GM23338 (cell line): ENCODE measurements around the gene ZNF217. TPM values are rescaled to one million over a fixed set of nuclear protein-coding genes. Genes with fewer than 3 reads are reported as not detected.

Source experiments
- ATAC-seq: fragments of 200-7000 bp; cut with Tn5 transposase; 3 replicates; pipeline ENCODE4 v1.9.1; 2020
- DNase-seq: peaks from one replicate; pipeline ENCODE4 v3.0.0-alpha.2; 2015; ENCODE audit warnings: low spot score
- H2AFZ ChIP-seq: fragments of 200-600 bp; sonication (generic); 2 replicates; pipeline ENCODE4 v1.8.0; 2016; ENCODE audit warnings: antibody characterized with exemption, mild to moderate bottlenecking, moderate library complexity
- H3F3A ChIP-seq: fragments of 200-600 bp; sonication (generic); replicated peaks from 2 replicates; pipeline ENCODE4 v1.8.0; 2017; ENCODE audit warnings: antibody characterized with exemption, mixed run types, low read depth
- H3K27ac ChIP-seq: fragments of 200-600 bp; sonication (generic); 2 replicates; pipeline ENCODE4 v1.6.1; 2016; ENCODE audit warnings: low read depth
- H3K27me3 ChIP-seq: fragments of 200-600 bp; sonication (generic); 2 replicates; pipeline ENCODE4 v1.8.0; 2016; ENCODE audit warnings: mild to moderate bottlenecking, mixed run types, moderate library complexity; ENCODE audit not compliant: insufficient read depth
- H3K36me3 ChIP-seq: fragments of 200-600 bp; sonication (generic); 2 replicates; pipeline ENCODE4 v1.8.0; 2016; ENCODE audit warnings: mild to moderate bottlenecking; ENCODE audit not compliant: insufficient read depth
- H3K4me1 ChIP-seq: fragments of 200-600 bp; sonication (generic); 2 replicates; pipeline ENCODE4 v1.8.0; 2016; ENCODE audit warnings: mild to moderate bottlenecking, moderate library complexity; ENCODE audit not compliant: insufficient read depth
- H3K4me2 ChIP-seq: fragments of 200-600 bp; sonication (generic); 2 replicates; pipeline ENCODE4 v1.7.1; 2017; ENCODE audit warnings: mixed run types
- H3K4me3 ChIP-seq: fragments of 200-600 bp; sonication (generic); 2 replicates; pipeline ENCODE4 v1.6.1; 2016; ENCODE audit warnings: mixed run types
- H3K79me2 ChIP-seq: fragments of 200-600 bp; sonication (generic); replicated peaks from 2 replicates; pipeline ENCODE4 v1.8.0; 2017; ENCODE audit warnings: mild to moderate bottlenecking; ENCODE audit not compliant: insufficient read depth
- H3K9me2 ChIP-seq: fragments of 200-600 bp; sonication (generic); 2 replicates; pipeline ENCODE4 v1.8.0; 2017; ENCODE audit not compliant: insufficient read depth
- H4K20me1 ChIP-seq: fragments of 200-600 bp; sonication (generic); replicated peaks from 2 replicates; pipeline ENCODE4 v1.8.0; 2017; ENCODE audit warnings: mild to moderate bottlenecking; ENCODE audit not compliant: insufficient read depth
- H3K27ac Mint-ChIP-seq: 2 replicates; pipeline ENCODE4 v1.8.0; 2020; ENCODE audit warnings: inconsistent platforms, mild to moderate bottlenecking, moderate library complexity, mixed read lengths
- H3K27me3 Mint-ChIP-seq: 3 replicates; pipeline ENCODE4 v1.8.0; 2022; ENCODE audit warnings: low read depth, mild to moderate bottlenecking, moderate library complexity, mixed read lengths, inconsistent platforms; ENCODE audit not compliant: insufficient read depth, poor library complexity
- H3K36me3 Mint-ChIP-seq: 3 replicates; pipeline ENCODE4 v1.8.0; 2021; ENCODE audit warnings: low read depth, mild to moderate bottlenecking, inconsistent platforms, moderate library complexity, mixed read lengths
- H3K4me1 Mint-ChIP-seq: 3 replicates; pipeline ENCODE4 v1.8.0; 2020; ENCODE audit warnings: mild to moderate bottlenecking, inconsistent platforms, mixed read lengths
- H3K4me3 Mint-ChIP-seq: 3 replicates; pipeline ENCODE4 v1.8.0; 2021; ENCODE audit warnings: moderate library complexity, mild to moderate bottlenecking, inconsistent platforms, mixed read lengths
- H3K9me3 Mint-ChIP-seq: 3 replicates; pipeline ENCODE4 v1.8.0; 2020; ENCODE audit warnings: moderate library complexity, mild to moderate bottlenecking, inconsistent platforms, mixed read lengths
- EZH2 ChIP-seq: fragments of 200-600 bp; sonication (generic); IDR thresholded peaks from one replicate; pipeline ENCODE4 v1.8.0; 2017; ENCODE audit warnings: antibody characterized with exemption, mild to moderate bottlenecking, low read depth; ENCODE audit not compliant: unreplicated experiment
- EZH2phosphoT487 ChIP-seq: fragments of 200-600 bp; sonication (generic); IDR thresholded peaks from one replicate; pipeline ENCODE4 v1.8.1; 2018; ENCODE audit warnings: antibody characterized with exemption; ENCODE audit not compliant: unreplicated experiment
- NANOG ChIP-seq: IDR thresholded peaks from 2 replicates; pipeline ENCODE4 v1.6.1; 2016; ENCODE audit warnings: antibody characterized with exemption, borderline replicate concordance
- POLR2AphosphoS5 ChIP-seq: IDR thresholded peaks from 2 replicates; pipeline ENCODE4 v1.6.1; 2016; ENCODE audit warnings: antibody characterized with exemption, low read depth
- STAT1 ChIP-seq: IDR thresholded peaks from one replicate; pipeline ENCODE4 v1.6.1; 2016; ENCODE audit warnings: antibody characterized with exemption; ENCODE audit not compliant: unreplicated experiment
- ZNF114 ChIP-seq: fragments of 250-450 bp; sonication (Bioruptor Pico); IDR thresholded peaks from 2 replicates; pipeline ENCODE4 v1.5.0; 2020; ENCODE audit warnings: mild to moderate bottlenecking, moderate library complexity
- ZNF331 ChIP-seq: fragments of 250-450 bp; sonication (Bioruptor Pico); IDR thresholded peaks from 2 replicates; pipeline ENCODE4 v1.5.0; 2020; ENCODE audit warnings: low read depth, mild to moderate bottlenecking, moderate library complexity
- polyA plus RNA-seq: library from polyadenylated mRNA; unstranded; fragments of >200 nt; fragmentation: Nextera tagmentation; extraction: Ambion mirVana; gene quantifications from 2 replicates; pipeline ENCODE4 v1.2.1, GENCODE V29; 2016
- total RNA-seq: library from RNA; depleted of rRNA; stranded (reverse); fragments of >200 nt; shearing (Covaris generic); gene quantifications from 2 replicates; pipeline ENCODE4 v1.2.3, GENCODE V29; 2014
- TF ChIP-seq, protein P1 (sequence below): IDR thresholded peaks from 2 replicates; pipeline ENCODE4 v1.6.1; 2016; ENCODE audit warnings: antibody characterized with exemption
- TF ChIP-seq, protein P2 (sequence below): fragments of 250-450 bp; sonication (Bioruptor Pico); IDR thresholded peaks from 2 replicates; pipeline ENCODE4 v1.5.0; 2020; ENCODE audit warnings: mild to moderate bottlenecking, moderate library complexity
- TF ChIP-seq, protein P3 (sequence below): IDR thresholded peaks from one replicate; pipeline ENCODE4 v1.6.1; 2018; ENCODE audit warnings: antibody characterized with exemption; ENCODE audit not compliant: unreplicated experiment

Gene ZNF217
- total and polyA plus RNA-seq, 2 experiments from 2014 or later, result 32.8 to 78.0 TPM

DNA sequence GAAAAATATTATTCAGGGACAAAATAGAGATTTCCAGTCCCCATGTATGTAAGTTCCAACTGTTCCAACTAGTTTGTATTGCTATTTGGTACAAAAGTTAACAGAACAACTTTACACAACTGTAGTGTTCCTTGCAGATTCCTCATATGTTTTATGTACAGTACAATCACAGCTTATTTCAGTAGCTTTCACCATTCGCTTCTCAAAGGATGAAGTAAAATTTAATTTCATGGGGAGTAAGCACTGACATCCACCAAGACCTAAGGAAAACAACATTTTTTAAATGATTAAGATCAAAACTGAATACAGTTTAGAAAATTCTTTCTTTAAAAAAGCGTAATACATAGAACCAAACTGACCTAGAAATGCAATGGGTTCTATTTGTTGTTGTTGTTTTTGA lies 24.6 kb downstream of the ZNF217 start:
- no peak overlapping the region for H2AFZ ChIP-seq
- H3K4me3 ChIP-seq, result no peak overlapping the region
- peaks cover 19% of the 10 kb centered on the region; the same call in 1 of the 2 replicates for H3F3A ChIP-seq
- peaks cover 35% of the 10 kb centered on the region for H4K20me1 ChIP-seq
- no peak overlapping the region for H3K27ac ChIP-seq
- H3K27me3 ChIP-seq, result no peaks in the 10 kb centered on the region
- no peak overlapping the region for H3K4me3 Mint-ChIP-seq
- H3K27ac Mint-ChIP-seq, result no peak overlapping the region
- H3K79me2 ChIP-seq, result peaks cover 63% of the 10 kb centered on the region
- peaks cover 88% of the 10 kb centered on the region for H3K36me3 Mint-ChIP-seq
- H3K4me2 ChIP-seq, result no peak overlapping the region
- peaks cover 2% of the 10 kb centered on the region; the same call in 1 of the 2 replicates for H3K4me1 ChIP-seq
- no peak for DNase-seq
- H3K27me3 Mint-ChIP-seq, result peaks cover 5% of the 10 kb centered on the region
- peaks cover 54% of the 10 kb centered on the region for H3K36me3 ChIP-seq
- no peak for ATAC-seq
- TF ChIP-seq, protein P1, sequence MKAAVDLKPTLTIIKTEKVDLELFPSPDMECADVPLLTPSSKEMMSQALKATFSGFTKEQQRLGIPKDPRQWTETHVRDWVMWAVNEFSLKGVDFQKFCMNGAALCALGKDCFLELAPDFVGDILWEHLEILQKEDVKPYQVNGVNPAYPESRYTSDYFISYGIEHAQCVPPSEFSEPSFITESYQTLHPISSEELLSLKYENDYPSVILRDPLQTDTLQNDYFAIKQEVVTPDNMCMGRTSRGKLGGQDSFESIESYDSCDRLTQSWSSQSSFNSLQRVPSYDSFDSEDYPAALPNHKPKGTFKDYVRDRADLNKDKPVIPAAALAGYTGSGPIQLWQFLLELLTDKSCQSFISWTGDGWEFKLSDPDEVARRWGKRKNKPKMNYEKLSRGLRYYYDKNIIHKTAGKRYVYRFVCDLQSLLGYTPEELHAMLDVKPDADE, result no peak
- TF ChIP-seq ZNF114 (CRISPR knock-in tag), result no peak
- TF ChIP-seq POLR2AphosphoS5, result no peak
- TF ChIP-seq, protein P2, sequence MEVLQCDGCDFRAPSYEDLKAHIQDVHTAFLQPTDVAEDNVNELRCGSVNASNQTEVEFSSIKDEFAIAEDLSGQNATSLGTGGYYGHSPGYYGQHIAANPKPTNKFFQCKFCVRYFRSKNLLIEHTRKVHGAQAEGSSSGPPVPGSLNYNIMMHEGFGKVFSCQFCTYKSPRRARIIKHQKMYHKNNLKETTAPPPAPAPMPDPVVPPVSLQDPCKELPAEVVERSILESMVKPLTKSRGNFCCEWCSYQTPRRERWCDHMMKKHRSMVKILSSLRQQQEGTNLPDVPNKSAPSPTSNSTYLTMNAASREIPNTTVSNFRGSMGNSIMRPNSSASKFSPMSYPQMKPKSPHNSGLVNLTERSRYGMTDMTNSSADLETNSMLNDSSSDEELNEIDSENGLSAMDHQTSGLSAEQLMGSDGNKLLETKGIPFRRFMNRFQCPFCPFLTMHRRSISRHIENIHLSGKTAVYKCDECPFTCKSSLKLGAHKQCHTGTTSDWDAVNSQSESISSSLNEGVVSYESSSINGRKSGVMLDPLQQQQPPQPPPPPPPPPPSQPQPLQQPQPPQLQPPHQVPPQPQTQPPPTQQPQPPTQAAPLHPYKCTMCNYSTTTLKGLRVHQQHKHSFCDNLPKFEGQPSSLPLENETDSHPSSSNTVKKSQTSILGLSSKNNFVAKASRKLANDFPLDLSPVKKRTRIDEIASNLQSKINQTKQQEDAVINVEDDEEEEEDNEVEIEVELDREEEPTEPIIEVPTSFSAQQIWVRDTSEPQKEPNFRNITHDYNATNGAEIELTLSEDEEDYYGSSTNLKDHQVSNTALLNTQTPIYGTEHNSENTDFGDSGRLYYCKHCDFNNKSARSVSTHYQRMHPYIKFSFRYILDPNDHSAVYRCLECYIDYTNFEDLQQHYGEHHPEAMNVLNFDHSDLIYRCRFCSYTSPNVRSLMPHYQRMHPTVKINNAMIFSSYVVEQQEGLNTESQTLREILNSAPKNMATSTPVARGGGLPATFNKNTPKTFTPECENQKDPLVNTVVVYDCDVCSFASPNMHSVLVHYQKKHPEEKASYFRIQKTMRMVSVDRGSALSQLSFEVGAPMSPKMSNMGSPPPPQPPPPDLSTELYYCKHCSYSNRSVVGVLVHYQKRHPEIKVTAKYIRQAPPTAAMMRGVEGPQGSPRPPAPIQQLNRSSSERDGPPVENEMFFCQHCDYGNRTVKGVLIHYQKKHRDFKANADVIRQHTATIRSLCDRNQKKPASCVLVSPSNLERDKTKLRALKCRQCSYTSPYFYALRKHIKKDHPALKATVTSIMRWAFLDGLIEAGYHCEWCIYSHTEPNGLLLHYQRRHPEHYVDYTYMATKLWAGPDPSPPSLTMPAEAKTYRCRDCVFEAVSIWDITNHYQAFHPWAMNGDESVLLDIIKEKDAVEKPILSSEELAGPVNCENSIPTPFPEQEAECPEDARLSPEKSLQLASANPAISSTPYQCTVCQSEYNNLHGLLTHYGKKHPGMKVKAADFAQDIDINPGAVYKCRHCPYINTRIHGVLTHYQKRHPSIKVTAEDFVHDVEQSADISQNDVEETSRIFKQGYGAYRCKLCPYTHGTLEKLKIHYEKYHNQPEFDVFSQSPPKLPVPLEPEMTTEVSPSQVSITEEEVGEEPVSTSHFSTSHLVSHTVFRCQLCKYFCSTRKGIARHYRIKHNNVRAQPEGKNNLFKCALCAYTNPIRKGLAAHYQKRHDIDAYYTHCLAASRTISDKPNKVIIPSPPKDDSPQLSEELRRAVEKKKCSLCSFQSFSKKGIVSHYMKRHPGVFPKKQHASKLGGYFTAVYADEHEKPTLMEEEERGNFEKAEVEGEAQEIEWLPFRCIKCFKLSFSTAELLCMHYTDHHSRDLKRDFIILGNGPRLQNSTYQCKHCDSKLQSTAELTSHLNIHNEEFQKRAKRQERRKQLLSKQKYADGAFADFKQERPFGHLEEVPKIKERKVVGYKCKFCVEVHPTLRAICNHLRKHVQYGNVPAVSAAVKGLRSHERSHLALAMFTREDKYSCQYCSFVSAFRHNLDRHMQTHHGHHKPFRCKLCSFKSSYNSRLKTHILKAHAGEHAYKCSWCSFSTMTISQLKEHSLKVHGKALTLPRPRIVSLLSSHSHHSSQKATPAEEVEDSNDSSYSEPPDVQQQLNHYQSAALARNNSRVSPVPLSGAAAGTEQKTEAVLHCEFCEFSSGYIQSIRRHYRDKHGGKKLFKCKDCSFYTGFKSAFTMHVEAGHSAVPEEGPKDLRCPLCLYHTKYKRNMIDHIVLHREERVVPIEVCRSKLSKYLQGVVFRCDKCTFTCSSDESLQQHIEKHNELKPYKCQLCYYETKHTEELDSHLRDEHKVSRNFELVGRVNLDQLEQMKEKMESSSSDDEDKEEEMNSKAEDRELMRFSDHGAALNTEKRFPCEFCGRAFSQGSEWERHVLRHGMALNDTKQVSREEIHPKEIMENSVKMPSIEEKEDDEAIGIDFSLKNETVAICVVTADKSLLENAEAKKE, result no peak
- no peak for TF ChIP-seq EZH2
- TF ChIP-seq, protein P3, sequence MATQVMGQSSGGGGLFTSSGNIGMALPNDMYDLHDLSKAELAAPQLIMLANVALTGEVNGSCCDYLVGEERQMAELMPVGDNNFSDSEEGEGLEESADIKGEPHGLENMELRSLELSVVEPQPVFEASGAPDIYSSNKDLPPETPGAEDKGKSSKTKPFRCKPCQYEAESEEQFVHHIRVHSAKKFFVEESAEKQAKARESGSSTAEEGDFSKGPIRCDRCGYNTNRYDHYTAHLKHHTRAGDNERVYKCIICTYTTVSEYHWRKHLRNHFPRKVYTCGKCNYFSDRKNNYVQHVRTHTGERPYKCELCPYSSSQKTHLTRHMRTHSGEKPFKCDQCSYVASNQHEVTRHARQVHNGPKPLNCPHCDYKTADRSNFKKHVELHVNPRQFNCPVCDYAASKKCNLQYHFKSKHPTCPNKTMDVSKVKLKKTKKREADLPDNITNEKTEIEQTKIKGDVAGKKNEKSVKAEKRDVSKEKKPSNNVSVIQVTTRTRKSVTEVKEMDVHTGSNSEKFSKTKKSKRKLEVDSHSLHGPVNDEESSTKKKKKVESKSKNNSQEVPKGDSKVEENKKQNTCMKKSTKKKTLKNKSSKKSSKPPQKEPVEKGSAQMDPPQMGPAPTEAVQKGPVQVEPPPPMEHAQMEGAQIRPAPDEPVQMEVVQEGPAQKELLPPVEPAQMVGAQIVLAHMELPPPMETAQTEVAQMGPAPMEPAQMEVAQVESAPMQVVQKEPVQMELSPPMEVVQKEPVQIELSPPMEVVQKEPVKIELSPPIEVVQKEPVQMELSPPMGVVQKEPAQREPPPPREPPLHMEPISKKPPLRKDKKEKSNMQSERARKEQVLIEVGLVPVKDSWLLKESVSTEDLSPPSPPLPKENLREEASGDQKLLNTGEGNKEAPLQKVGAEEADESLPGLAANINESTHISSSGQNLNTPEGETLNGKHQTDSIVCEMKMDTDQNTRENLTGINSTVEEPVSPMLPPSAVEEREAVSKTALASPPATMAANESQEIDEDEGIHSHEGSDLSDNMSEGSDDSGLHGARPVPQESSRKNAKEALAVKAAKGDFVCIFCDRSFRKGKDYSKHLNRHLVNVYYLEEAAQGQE, result no peak
- TF ChIP-seq ZNF331, result no peak
- no peak for TF ChIP-seq EZH2phosphoT487
- TF ChIP-seq NANOG, result no peak
- TF ChIP-seq STAT1, result no peak
- H3K4me1 Mint-ChIP-seq, result 0 out of 3 replicates have a peak, but pooled peaks cover under 1% of the 10 kb centered on the region
- H3K9me2 ChIP-seq, result no peaks in the 10 kb centered on the region
- no peaks in the 10 kb centered on the region for H3K9me3 Mint-ChIP-seq
